Measurements from ENCODE around the gene HAUS3.

GRCh38 chr4:2270341-2271165 is 28.6 kb upstream of the HAUS3 start:
- no peak for TF ChIP-seq EZH2 (IDR thresholded peaks at IDR 0.05; ENCODE audit: insufficient read depth, poor library complexity, severe bottlenecking)
- no peak for TF ChIP-seq EZH2phosphoT487 (IDR thresholded peaks at IDR 0.05; ENCODE audit: insufficient read depth, low read depth)

Measured in GM23248 (cell line).